ENCODE data around the gene FCN2. TPM values are rescaled to one million over a fixed set of nuclear protein-coding genes. Genes with fewer than 3 reads are reported as not detected.

The FCN2 gene
- total and polyA plus RNA-seq, 9 of the 15 experiments (the other 6 are each of a cell fraction or from before 2014, with no cell fraction given): not detected

DNA sequence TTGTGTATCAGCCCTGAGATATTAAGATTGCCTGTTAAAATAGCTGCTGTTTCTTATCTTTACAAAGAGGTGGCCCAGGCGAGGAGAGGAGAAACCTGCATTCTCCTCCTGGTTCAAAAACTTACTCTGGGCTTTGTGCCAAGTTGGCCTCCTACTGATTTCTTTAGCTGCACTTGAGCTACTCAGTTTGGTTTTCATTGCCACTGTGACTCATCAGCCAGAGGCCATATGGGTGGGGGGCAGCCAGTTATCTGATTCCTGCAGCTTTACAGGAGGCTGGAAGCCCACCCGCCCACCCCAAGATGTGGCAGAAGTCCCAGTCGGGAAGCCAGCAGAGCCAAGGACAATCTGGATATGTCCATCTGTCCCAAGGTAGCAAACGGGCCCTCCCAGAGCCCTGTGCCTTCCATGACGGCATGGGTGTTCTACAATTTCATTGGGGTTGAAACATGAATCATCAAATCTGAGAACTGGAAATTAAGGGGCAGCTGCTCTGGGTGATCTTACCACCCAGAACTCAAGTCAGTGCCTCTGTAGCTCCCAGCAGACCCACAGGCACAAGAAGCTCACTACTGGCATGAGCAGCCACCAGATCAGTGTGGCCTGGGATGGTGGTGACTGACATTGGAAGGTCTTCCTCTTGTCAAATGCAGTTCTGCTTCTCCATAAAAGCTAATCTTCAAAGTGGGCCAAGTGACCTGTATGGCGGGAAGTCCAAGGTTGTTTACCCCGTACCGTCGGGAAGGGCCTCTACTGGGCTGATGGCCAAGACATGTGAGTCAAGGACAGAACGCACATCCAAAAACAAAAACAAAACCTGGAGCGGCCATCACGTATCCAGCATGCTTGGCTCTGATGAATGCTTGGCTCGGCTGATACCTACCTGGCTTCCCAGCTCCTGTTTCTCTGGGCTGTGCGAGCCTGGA, 15.6 kb downstream of the FCN2 start:
- Histone ChIP-seq H3K4me2 (ENCODE audit: insufficient read depth, low read length) (no peak overlapping the region), H3K9ac (ENCODE audit: insufficient read depth in 1 of 2, low read depth in 2 of 2, low read length in 2 of 2) (no peak overlapping the region), H3K4me3 (no peak overlapping the region), H3K4me1 (replicated peaks in 1 of 2; ENCODE audit: control insufficient read depth in 2 of 2, insufficient read depth in 2 of 2, low read length in 2 of 2) (no peaks in the 10 kb centered on the region), H3K79me2 (ENCODE audit: control insufficient read depth, insufficient read depth, low read length) (no peaks in the 10 kb centered on the region), H4K20me1 (replicated peaks; ENCODE audit: control insufficient read depth, insufficient read depth, low read length) (no peaks in the 10 kb centered on the region), H3K27me3 (ENCODE audit: control insufficient read depth in 2 of 2, insufficient read depth in 2 of 2, low read length in 2 of 2) (peaks cover 0 to 5% of the 10 kb centered on the region in 2 experiments; a peak in 1 of 5 replicates), H2AFZ (ENCODE audit: low read depth, low read length) (no peak overlapping the region), H3K9me1 (ENCODE audit: control insufficient read depth, insufficient read depth, low read length) (no peaks in the 10 kb centered on the region), H3K36me3 (ENCODE audit: control insufficient read depth, insufficient read depth, low read length) (no peaks in the 10 kb centered on the region), H3K27ac (ENCODE audit: extremely low read depth, low read depth, low read length) (no peak overlapping the region), H3K9me3 (replicated peaks; ENCODE audit: control insufficient read depth, insufficient read depth, low read depth, low read length) (no peaks in the 10 kb centered on the region)
- 0 out of 2 replicates have a peak, but pooled peaks have one; percentile 16 for TF ChIP-seq CBFA2T3 (IDR thresholded peaks at IDR 0.05)
- TF ChIP-seq NFIC (IDR thresholded peaks at IDR 0.05): peak; percentile 63
- TF ChIP-seq, protein P1, sequence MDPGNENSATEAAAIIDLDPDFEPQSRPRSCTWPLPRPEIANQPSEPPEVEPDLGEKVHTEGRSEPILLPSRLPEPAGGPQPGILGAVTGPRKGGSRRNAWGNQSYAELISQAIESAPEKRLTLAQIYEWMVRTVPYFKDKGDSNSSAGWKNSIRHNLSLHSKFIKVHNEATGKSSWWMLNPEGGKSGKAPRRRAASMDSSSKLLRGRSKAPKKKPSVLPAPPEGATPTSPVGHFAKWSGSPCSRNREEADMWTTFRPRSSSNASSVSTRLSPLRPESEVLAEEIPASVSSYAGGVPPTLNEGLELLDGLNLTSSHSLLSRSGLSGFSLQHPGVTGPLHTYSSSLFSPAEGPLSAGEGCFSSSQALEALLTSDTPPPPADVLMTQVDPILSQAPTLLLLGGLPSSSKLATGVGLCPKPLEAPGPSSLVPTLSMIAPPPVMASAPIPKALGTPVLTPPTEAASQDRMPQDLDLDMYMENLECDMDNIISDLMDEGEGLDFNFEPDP (CRISPR knock-in tag; IDR thresholded peaks at IDR 0.05): no peak
- ATAC-seq (no peak), FAIRE-seq (no peak), DNase-seq (ENCODE audit: extremely low read depth in 1 of 4, low spot score in 3 of 4) (peak in 1 of 4 experiments; percentile 14)
- under 1% methylated on average over 14 of the region's 14 CpGs for WGBS (ENCODE audit: insufficient coverage, low coverage, missing lambda C conversion rate)
- BruUV-seq (replicated peaks): no TSS peak
- POLR2A ChIA-PET: no interaction called here
- CTCF ChIA-PET (ENCODE audit: low intra/inter-chr PET ratio): no interaction called here
- in situ Hi-C loops (cut with MboI) (no loop called here), intact Hi-C loops (cut with micrococcal nuclease) (no loop called here)

Data from K562 (cell line).